OCI-LY3 (cell line): Measurements from ENCODE around the gene ABCG1.

Experiments used
- EZH2phosphoT487 ChIP-seq: fragments of 200-600 bp; shearing (Covaris generic); IDR thresholded peaks from 2 replicates; pipeline ENCODE4 v1.6.1; 2018; ENCODE audit warnings: antibody characterized with exemption, mixed run types, low read depth
- TF ChIP-seq, protein P1 (sequence below): fragments of 200-600, 300-600 bp; sonication (generic); IDR thresholded peaks from 2 replicates; pipeline ENCODE4 v1.5.1; 2014; ENCODE audit warnings: antibody characterized with exemption, low read length, low read depth

GRCh38 chr21:42307106-42307505 is 88.2 kb downstream of the ABCG1 start:
- TF ChIP-seq, protein P1, sequence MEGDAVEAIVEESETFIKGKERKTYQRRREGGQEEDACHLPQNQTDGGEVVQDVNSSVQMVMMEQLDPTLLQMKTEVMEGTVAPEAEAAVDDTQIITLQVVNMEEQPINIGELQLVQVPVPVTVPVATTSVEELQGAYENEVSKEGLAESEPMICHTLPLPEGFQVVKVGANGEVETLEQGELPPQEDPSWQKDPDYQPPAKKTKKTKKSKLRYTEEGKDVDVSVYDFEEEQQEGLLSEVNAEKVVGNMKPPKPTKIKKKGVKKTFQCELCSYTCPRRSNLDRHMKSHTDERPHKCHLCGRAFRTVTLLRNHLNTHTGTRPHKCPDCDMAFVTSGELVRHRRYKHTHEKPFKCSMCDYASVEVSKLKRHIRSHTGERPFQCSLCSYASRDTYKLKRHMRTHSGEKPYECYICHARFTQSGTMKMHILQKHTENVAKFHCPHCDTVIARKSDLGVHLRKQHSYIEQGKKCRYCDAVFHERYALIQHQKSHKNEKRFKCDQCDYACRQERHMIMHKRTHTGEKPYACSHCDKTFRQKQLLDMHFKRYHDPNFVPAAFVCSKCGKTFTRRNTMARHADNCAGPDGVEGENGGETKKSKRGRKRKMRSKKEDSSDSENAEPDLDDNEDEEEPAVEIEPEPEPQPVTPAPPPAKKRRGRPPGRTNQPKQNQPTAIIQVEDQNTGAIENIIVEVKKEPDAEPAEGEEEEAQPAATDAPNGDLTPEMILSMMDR: no peak
- TF ChIP-seq EZH2phosphoT487: no peak
